ENCODE measurements around the gene MTX3.

DNA sequence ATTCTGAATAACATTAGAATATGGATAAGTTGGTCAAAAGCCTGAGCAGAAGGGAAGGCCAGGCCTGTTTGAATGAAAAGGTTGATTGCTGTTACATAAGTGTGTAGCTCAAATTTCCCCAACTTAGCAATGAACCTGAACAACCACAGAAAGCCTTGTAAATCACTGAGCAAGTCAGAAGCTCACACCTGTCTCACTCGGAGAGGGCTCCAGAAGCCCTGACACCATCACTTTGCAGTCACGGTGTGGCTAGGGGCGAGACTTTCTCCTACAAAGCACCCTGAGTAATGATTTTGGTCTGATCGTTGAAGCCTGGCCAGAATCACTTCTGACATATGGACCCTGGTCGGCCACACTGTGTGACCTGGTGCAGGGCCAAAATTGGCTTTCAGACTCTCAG is 62.0 kb downstream of the MTX3 start:
- TF ChIP-seq, protein P1, sequence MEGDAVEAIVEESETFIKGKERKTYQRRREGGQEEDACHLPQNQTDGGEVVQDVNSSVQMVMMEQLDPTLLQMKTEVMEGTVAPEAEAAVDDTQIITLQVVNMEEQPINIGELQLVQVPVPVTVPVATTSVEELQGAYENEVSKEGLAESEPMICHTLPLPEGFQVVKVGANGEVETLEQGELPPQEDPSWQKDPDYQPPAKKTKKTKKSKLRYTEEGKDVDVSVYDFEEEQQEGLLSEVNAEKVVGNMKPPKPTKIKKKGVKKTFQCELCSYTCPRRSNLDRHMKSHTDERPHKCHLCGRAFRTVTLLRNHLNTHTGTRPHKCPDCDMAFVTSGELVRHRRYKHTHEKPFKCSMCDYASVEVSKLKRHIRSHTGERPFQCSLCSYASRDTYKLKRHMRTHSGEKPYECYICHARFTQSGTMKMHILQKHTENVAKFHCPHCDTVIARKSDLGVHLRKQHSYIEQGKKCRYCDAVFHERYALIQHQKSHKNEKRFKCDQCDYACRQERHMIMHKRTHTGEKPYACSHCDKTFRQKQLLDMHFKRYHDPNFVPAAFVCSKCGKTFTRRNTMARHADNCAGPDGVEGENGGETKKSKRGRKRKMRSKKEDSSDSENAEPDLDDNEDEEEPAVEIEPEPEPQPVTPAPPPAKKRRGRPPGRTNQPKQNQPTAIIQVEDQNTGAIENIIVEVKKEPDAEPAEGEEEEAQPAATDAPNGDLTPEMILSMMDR (IDR thresholded peaks at IDR 0.05) = no peak
- no peak for TF ChIP-seq POLR2AphosphoS5 (IDR thresholded peaks at IDR 0.05)
- no peak for TF ChIP-seq POLR2A (IDR thresholded peaks at IDR 0.05)
- no peak for TF ChIP-seq EP300 (IDR thresholded peaks at IDR 0.05)

Data from upper lobe of left lung (tissue), 4 donors.